Sigmoid colon (tissue), 4 donors: ENCODE data around the gene C6orf89.

Source experiments
- POLR2AphosphoS5 ChIP-seq, 4 donors: sonication (generic); formaldehyde crosslinking; IDR thresholded peaks; one replicate each; pipeline ENCODE4 v1.6.1; 2017; ENCODE audit warnings: antibody characterized with exemption in 4 of 4
- TF ChIP-seq, protein P1 (sequence below), 4 experiments: fragments of 450-650 bp in 3 of 4; fragments of 200-600 bp in 1 of 4; IDR thresholded peaks; one replicate each; pipeline ENCODE4 v1.5.1; 2016 to 2019; ENCODE audit warnings: antibody characterized with exemption in 4 of 4, mild to moderate bottlenecking in 3 of 4, moderate library complexity in 2 of 4

- TF ChIP-seq POLR2AphosphoS5 (IDR thresholded peaks at IDR 0.05) = no peak
- TF ChIP-seq, protein P1, sequence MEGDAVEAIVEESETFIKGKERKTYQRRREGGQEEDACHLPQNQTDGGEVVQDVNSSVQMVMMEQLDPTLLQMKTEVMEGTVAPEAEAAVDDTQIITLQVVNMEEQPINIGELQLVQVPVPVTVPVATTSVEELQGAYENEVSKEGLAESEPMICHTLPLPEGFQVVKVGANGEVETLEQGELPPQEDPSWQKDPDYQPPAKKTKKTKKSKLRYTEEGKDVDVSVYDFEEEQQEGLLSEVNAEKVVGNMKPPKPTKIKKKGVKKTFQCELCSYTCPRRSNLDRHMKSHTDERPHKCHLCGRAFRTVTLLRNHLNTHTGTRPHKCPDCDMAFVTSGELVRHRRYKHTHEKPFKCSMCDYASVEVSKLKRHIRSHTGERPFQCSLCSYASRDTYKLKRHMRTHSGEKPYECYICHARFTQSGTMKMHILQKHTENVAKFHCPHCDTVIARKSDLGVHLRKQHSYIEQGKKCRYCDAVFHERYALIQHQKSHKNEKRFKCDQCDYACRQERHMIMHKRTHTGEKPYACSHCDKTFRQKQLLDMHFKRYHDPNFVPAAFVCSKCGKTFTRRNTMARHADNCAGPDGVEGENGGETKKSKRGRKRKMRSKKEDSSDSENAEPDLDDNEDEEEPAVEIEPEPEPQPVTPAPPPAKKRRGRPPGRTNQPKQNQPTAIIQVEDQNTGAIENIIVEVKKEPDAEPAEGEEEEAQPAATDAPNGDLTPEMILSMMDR (IDR thresholded peaks at IDR 0.05) = no peak
These were observed 70.1 kb downstream of the C6orf89 start for GRCh38 chr6:36955671-36956445.
